Dendritic cell treated with granulocyte-macrophage colony-stimulating factor and Interleukin-4, amounts not matched to agents 40 ng/mL and 50 ng/mL, for 4 days (primary cell): ENCODE results near the gene CDK5R2.
"Not testable (repeated sequence)": the region's sequence is repeated elsewhere in the genome, so short reads cannot be mapped to it uniquely, and the experiment has no call there.

ENCODE experiments used
- H3K27ac Mint-ChIP-seq: one replicate; pipeline ENCODE4 v1.8.0; 2022; ENCODE audit warnings: mild to moderate bottlenecking, mixed read lengths
- H3K27me3 Mint-ChIP-seq: one replicate; pipeline ENCODE4 v1.8.0; 2022; ENCODE audit warnings: mild to moderate bottlenecking, mixed read lengths
- H3K36me3 Mint-ChIP-seq: one replicate; pipeline ENCODE4 v1.8.0; 2022; ENCODE audit warnings: low read depth, mixed read lengths
- H3K4me1 Mint-ChIP-seq: one replicate; pipeline ENCODE4 v1.8.0; 2022; ENCODE audit warnings: low read depth, mixed read lengths
- H3K4me3 Mint-ChIP-seq: one replicate; pipeline ENCODE4 v1.8.0; 2022; ENCODE audit warnings: mild to moderate bottlenecking, moderate library complexity, mixed read lengths
- H3K9me3 Mint-ChIP-seq: one replicate; pipeline ENCODE4 v1.8.0; 2022; ENCODE audit warnings: mixed read lengths
- intact Hi-C: fragments of 100-400 bp; cut with micrococcal nuclease; formaldehyde crosslinking; loops from one replicate; pipeline ENCODE4 v1.15.0; 2022

CDK5R2 gene

GRCh38 chr2:218959141-218959731, at the start of gene CDK5R2:
Gene CDK5R2 (plus strand): TSS chr2:218959666. CDS start chr2:218959821, 155 bp downstream.
- Mint-ChIP-seq H3K9me3 (no peaks in the 10 kb centered on the region), H3K27ac (no peak within 1 kb of the TSS), H3K4me3 (no peak within 1 kb of the TSS), H3K27me3 (peaks cover 91% of the 10 kb centered on the region), H3K4me1 (peaks cover 25% of the 10 kb centered on the region), H3K36me3 (no peaks in the 10 kb centered on the region)
- intact Hi-C loops: no loop called here

- Mint-ChIP-seq H3K27ac (no peak overlapping the region), H3K4me3 (no peak overlapping the region), H3K27me3 (peaks cover 44% of the 10 kb centered on the region), H3K4me1 (peaks cover 10% of the 10 kb centered on the region), H3K36me3 (no peaks in the 10 kb centered on the region), H3K9me3 (no peaks in the 10 kb centered on the region)
- intact Hi-C loops: no loop called here
Observed at GRCh38 chr2:218910741-218911140, 48.7 kb upstream of the CDK5R2 start.

GRCh38 chr2:218920504-218920903, 39.0 kb upstream of the CDK5R2 start:
- no peaks in the 10 kb centered on the region for H3K4me1 Mint-ChIP-seq
- intact Hi-C loops: no loop called here
- no peak overlapping the region for H3K27ac Mint-ChIP-seq
- no peak overlapping the region for H3K4me3 Mint-ChIP-seq
- peaks cover 49% of the 10 kb centered on the region for H3K27me3 Mint-ChIP-seq
- H3K9me3 Mint-ChIP-seq: peaks cover 31% of the 10 kb centered on the region
- no peaks in the 10 kb centered on the region for H3K36me3 Mint-ChIP-seq

GRCh38 chr2:218924757-218925156, 34.7 kb upstream of the CDK5R2 start:
- Mint-ChIP-seq H3K9me3 (peaks cover 32% of the 10 kb centered on the region), H3K27ac (no peak overlapping the region), H3K4me1 (no peaks in the 10 kb centered on the region), H3K4me3 (no peak overlapping the region), H3K27me3 (peaks cover 44% of the 10 kb centered on the region), H3K36me3 (no peaks in the 10 kb centered on the region)
- intact Hi-C loops: no loop called here

GRCh38 chr2:218925434-218925833, 34.0 kb upstream of the CDK5R2 start:
- Mint-ChIP-seq H3K4me1 (no peaks in the 10 kb centered on the region), H3K27ac (no peak overlapping the region), H3K36me3 (no peaks in the 10 kb centered on the region), H3K9me3 (peaks cover 32% of the 10 kb centered on the region), H3K27me3 (peaks cover 44% of the 10 kb centered on the region), H3K4me3 (no peak overlapping the region)
- intact Hi-C loops: no loop called here

- peaks cover 28% of the 10 kb centered on the region for H3K9me3 Mint-ChIP-seq
- no peaks in the 10 kb centered on the region for H3K4me1 Mint-ChIP-seq
- H3K36me3 Mint-ChIP-seq: no peaks in the 10 kb centered on the region
- intact Hi-C loops: no loop called here
- H3K27me3 Mint-ChIP-seq: peaks cover 35% of the 10 kb centered on the region
- no peak overlapping the region for H3K27ac Mint-ChIP-seq
- H3K4me3 Mint-ChIP-seq: no peak overlapping the region
Observed at GRCh38 chr2:218927422-218927821, 32.0 kb upstream of the CDK5R2 start.

- H3K9me3 Mint-ChIP-seq: peaks cover 23% of the 10 kb centered on the region
- no peak overlapping the region for H3K4me3 Mint-ChIP-seq
- no peak overlapping the region for H3K27ac Mint-ChIP-seq
- peaks cover 34% of the 10 kb centered on the region for H3K27me3 Mint-ChIP-seq
- H3K4me1 Mint-ChIP-seq: no peaks in the 10 kb centered on the region
- intact Hi-C loops: no loop called here
- no peaks in the 10 kb centered on the region for H3K36me3 Mint-ChIP-seq
Observed at GRCh38 chr2:218927876-218928275, 31.6 kb upstream of the CDK5R2 start.

GRCh38 chr2:218930488-218930887, 29.0 kb upstream of the CDK5R2 start:
- H3K4me1 Mint-ChIP-seq, H3K36me3 Mint-ChIP-seq, H3K4me3 Mint-ChIP-seq, H3K27ac Mint-ChIP-seq, intact Hi-C loops, H3K9me3 Mint-ChIP-seq: not testable (repeated sequence)
- peaks cover 40% of the 10 kb centered on the region for H3K27me3 Mint-ChIP-seq

- H3K4me1 Mint-ChIP-seq, H3K27ac Mint-ChIP-seq, H3K9me3 Mint-ChIP-seq, H3K36me3 Mint-ChIP-seq, H3K4me3 Mint-ChIP-seq, intact Hi-C loops: not testable (repeated sequence)
- peaks cover 48% of the 10 kb centered on the region for H3K27me3 Mint-ChIP-seq
Observed at GRCh38 chr2:218931751-218932150, 27.7 kb upstream of the CDK5R2 start.

- Mint-ChIP-seq H3K9me3 (no peaks in the 10 kb centered on the region), H3K36me3 (no peaks in the 10 kb centered on the region), H3K27ac (no peak overlapping the region), H3K27me3 (peaks cover 72% of the 10 kb centered on the region), H3K4me1 (no peaks in the 10 kb centered on the region), H3K4me3 (no peak overlapping the region)
- intact Hi-C loops: no loop called here
Observed at GRCh38 chr2:218944759-218945404, 14.6 kb upstream of the CDK5R2 start.

- intact Hi-C loops: no loop called here
- Mint-ChIP-seq H3K4me3 (no peak overlapping the region), H3K9me3 (no peaks in the 10 kb centered on the region), H3K27me3 (peaks cover 67% of the 10 kb centered on the region), H3K27ac (no peak overlapping the region), H3K4me1 (no peaks in the 10 kb centered on the region), H3K36me3 (no peaks in the 10 kb centered on the region)
Observed at GRCh38 chr2:218946621-218947020, 12.8 kb upstream of the CDK5R2 start.

- no peak overlapping the region for H3K4me3 Mint-ChIP-seq
- no peaks in the 10 kb centered on the region for H3K4me1 Mint-ChIP-seq
- no peak overlapping the region for H3K27ac Mint-ChIP-seq
- H3K27me3 Mint-ChIP-seq: peaks cover 64% of the 10 kb centered on the region
- intact Hi-C loops: no loop called here
- no peaks in the 10 kb centered on the region for H3K36me3 Mint-ChIP-seq
- no peaks in the 10 kb centered on the region for H3K9me3 Mint-ChIP-seq
Observed at GRCh38 chr2:218952160-218952559, 7.3 kb upstream of the CDK5R2 start.

GRCh38 chr2:218953366-218953954, 6.0 kb upstream of the CDK5R2 start:
- Mint-ChIP-seq H3K9me3 (no peaks in the 10 kb centered on the region), H3K4me1 (no peaks in the 10 kb centered on the region), H3K27ac (no peak overlapping the region), H3K27me3 (peaks cover 70% of the 10 kb centered on the region), H3K4me3 (no peak overlapping the region), H3K36me3 (no peaks in the 10 kb centered on the region)
- intact Hi-C loops: no loop called here

- Mint-ChIP-seq H3K27me3 (peaks cover 76% of the 10 kb centered on the region), H3K36me3 (no peaks in the 10 kb centered on the region), H3K4me3 (no peak overlapping the region), H3K27ac (no peak overlapping the region), H3K4me1 (peaks cover 5% of the 10 kb centered on the region), H3K9me3 (no peaks in the 10 kb centered on the region)
- intact Hi-C loops: no loop called here
Observed at GRCh38 chr2:218954541-218955300, 4.7 kb upstream of the CDK5R2 start.
